Breast epithelium (tissue), 4 donors: Measurements from ENCODE around the gene OOSP3. TPM values are rescaled to one million over a fixed set of nuclear protein-coding genes. Genes with fewer than 3 reads are reported as not detected.

Source experiments
- DNase-seq, 2 donors: peaks; one replicate each; pipeline ENCODE4 v3.0.0-alpha.2; 2019; ENCODE audit warnings: low spot score in 2 of 2
- H3K27ac ChIP-seq, 2 donors: fragments of 200-600 bp; sonication (generic) in 1 of 2; one replicate each; pipeline ENCODE4 v1.5.1; 2016 to 2019; ENCODE audit warnings: mild to moderate bottlenecking in 1 of 2
- H3K27me3 ChIP-seq, 2 donors: fragments of 200-600 bp; sonication (generic) in 1 of 2; one replicate each; pipeline versions ENCODE4 v1.5.1 to v1.6.0; 2017 to 2019; ENCODE audit warnings: control low read depth in 1 of 2, mild to moderate bottlenecking in 1 of 2
- H3K36me3 ChIP-seq: fragments of 200-600 bp; one replicate; pipeline ENCODE4 v1.5.1; 2019
- H3K4me1 ChIP-seq, 2 donors: fragments of 200-600 bp; sonication (generic); one replicate each; pipeline ENCODE4 v1.5.1; 2016 to 2019; ENCODE audit warnings: control low read depth in 1 of 2
- H3K4me3 ChIP-seq, 3 donors: fragments of 200-600 bp; sonication (generic); 1 replicate in 2 of 3; 2 replicates in 1 of 3; pipeline ENCODE4 v1.5.1; 2016 to 2019; ENCODE audit warnings: mild to moderate bottlenecking in 3 of 3, moderate library complexity in 2 of 3
- H3K9me3 ChIP-seq, 2 donors: fragments of 200-600 bp; sonication (generic) in 1 of 2; one replicate each; pipeline ENCODE4 v1.5.1; 2016 to 2019; ENCODE audit warnings: control low read depth in 1 of 2
- POLR2A ChIP-seq: fragments of 450-650 bp; IDR thresholded peaks from one replicate; pipeline ENCODE4 v1.6.1; 2016; ENCODE audit warnings: antibody characterized with exemption, mild to moderate bottlenecking, moderate library complexity
- POLR2AphosphoS5 ChIP-seq, 3 donors: sonication (generic); formaldehyde crosslinking; IDR thresholded peaks; one replicate each; pipeline ENCODE4 v1.6.1; 2017; ENCODE audit warnings: antibody characterized with exemption in 3 of 3
- intact Hi-C: fragments of 100-400 bp; cut with DNase I; formaldehyde crosslinking; loops from one replicate; pipeline ENCODE4 v1.15.1; 2023; ENCODE audit warnings: low total_unique reads
- total RNA-seq, 3 donors: library from RNA; depleted of rRNA; stranded (reverse); fragments of >200 nt; gene quantifications; one replicate each; pipeline ENCODE4 v1.1.0, GENCODE V29; 2016
- TF ChIP-seq, protein P1 (sequence below), 3 donors: fragments of 450-650 bp; IDR thresholded peaks; one replicate each; pipeline ENCODE4 v1.5.1; 2016 to 2017; ENCODE audit warnings: antibody characterized with exemption in 3 of 3, mild to moderate bottlenecking in 3 of 3, moderate library complexity in 3 of 3

OOSP3 gene
- total RNA-seq, 3 donors from 2014 or later = not detected

DNA sequence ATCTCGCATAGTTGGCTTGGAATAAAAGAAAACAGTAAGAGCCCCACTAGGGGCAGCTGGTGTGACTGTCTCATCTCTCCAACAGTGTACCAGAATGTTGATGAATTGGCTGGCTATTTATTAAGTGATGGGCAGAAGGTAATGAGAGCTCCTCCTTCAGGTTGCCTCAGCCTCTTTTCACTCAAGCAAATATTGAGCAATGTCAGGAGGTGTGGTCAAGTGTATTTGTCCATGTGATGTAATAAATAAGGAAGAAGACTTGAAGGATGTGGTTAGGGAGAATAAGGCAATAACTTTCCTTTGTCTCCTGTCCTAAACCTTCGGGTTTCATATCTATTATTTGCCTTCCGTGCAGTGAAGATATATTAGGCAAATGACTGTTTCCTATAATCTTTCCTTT, 12.2 kb upstream of the OOSP3 start, which contains the start of gene TCN1:
TSS of gene TCN1 (minus strand) at position 91 of the 400 bp plus-strand sequence. CDS start at position 74, 17 bp downstream.
- no peak for TF ChIP-seq POLR2A
- no peak for TF ChIP-seq POLR2AphosphoS5 (IDR thresholded peaks at IDR 0.05)
- TF ChIP-seq, protein P1, sequence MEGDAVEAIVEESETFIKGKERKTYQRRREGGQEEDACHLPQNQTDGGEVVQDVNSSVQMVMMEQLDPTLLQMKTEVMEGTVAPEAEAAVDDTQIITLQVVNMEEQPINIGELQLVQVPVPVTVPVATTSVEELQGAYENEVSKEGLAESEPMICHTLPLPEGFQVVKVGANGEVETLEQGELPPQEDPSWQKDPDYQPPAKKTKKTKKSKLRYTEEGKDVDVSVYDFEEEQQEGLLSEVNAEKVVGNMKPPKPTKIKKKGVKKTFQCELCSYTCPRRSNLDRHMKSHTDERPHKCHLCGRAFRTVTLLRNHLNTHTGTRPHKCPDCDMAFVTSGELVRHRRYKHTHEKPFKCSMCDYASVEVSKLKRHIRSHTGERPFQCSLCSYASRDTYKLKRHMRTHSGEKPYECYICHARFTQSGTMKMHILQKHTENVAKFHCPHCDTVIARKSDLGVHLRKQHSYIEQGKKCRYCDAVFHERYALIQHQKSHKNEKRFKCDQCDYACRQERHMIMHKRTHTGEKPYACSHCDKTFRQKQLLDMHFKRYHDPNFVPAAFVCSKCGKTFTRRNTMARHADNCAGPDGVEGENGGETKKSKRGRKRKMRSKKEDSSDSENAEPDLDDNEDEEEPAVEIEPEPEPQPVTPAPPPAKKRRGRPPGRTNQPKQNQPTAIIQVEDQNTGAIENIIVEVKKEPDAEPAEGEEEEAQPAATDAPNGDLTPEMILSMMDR (IDR thresholded peaks at IDR 0.05) = no peak
- Histone ChIP-seq H3K36me3 (no peaks in the 10 kb centered on the region), H3K4me3 (no peak within 1 kb of the TSS), H3K27me3 (no peaks in the 10 kb centered on the region), H3K27ac (peak within 1 kb of the TSS; percentile 72 to 74), H3K4me1 (no peaks in the 10 kb centered on the region), H3K9me3 (no peaks in the 10 kb centered on the region)
- intact Hi-C loops = no loop called here
- peak in 1 of 2 donors; percentile 23 for DNase-seq

DNA sequence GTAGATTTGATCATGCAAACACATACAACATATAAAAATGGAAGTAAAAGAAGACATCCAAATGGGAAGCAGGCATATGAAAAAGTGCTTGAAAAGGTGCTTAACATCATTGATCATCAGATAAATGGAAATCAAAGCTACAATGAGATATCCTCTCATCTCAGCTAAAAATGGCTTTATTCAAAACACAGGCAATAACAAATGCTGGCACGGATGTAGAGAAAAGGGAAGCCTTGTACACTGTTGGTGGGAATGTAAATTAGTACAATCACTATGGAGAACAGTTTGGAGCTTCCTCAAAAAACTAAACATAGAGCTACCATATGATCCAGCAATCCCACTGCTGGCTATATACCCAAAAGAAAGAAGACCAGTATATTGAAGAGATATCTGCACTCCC, 11.7 kb upstream of the OOSP3 start:
- no peaks in the 10 kb centered on the region for H3K27me3 ChIP-seq
- TF ChIP-seq POLR2AphosphoS5 (IDR thresholded peaks at IDR 0.05) = no peak
- TF ChIP-seq POLR2A = no peak
- TF ChIP-seq, protein P1 (IDR thresholded peaks at IDR 0.05) = no peak
- no peaks in the 10 kb centered on the region for H3K9me3 ChIP-seq
- H3K4me3 ChIP-seq = no peak overlapping the region
- intact Hi-C loops = no loop called here
- H3K27ac ChIP-seq = peak overlapping the region in 1 of 2 donors; percentile 72
- no peak for DNase-seq
- H3K4me1 ChIP-seq = no peaks in the 10 kb centered on the region
- H3K36me3 ChIP-seq = no peaks in the 10 kb centered on the region

DNA sequence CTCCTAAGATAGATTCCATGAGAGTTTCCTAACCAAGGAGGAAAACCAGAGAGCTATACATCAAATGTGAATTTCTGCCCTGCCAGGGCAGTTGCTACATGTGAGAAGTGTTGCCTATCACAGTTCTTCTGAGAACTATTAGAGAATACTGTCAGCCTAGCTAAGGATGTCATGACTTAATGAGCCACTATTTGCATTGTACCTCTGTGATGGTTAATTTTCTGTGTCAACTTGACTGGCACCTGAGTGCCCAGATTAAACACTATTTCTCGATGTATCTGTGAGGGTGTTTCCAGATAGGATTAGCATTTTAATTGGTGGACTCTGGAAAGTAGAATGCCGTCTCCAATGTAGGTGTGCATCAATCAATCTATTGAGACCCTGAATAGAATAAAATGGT, 10.6 kb upstream of the OOSP3 start:
- no peak for DNase-seq
- intact Hi-C loops = no loop called here
- H3K27ac ChIP-seq = no peak overlapping the region
- TF ChIP-seq POLR2A = no peak
- TF ChIP-seq, protein P1 (IDR thresholded peaks at IDR 0.05) = no peak
- no peak for TF ChIP-seq POLR2AphosphoS5 (IDR thresholded peaks at IDR 0.05)
- no peak overlapping the region for H3K4me3 ChIP-seq
- H3K4me1 ChIP-seq = no peaks in the 10 kb centered on the region
- H3K36me3 ChIP-seq = no peaks in the 10 kb centered on the region
- no peaks in the 10 kb centered on the region for H3K27me3 ChIP-seq
- H3K9me3 ChIP-seq = no peaks in the 10 kb centered on the region

DNA sequence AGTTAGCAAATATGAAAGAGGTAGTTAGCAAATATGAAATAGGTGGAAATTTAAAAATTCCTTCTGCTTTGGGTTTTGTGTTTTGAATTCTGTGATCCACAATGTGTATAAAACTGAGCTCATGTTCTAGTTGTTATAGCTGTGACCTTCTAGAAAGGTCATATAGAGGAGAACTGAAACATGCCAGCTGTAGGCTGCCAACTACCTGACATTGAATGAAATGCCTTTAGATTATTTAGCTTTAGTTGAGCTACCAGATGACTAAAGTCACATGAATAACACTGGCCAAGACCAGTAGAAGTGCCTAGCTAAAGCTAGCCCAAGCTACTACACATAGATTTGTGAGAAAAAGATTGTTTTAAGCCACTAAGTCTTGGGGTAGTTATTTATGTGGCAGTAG, 6.5 kb upstream of the OOSP3 start:
- Histone ChIP-seq H3K36me3 (no peaks in the 10 kb centered on the region), H3K27me3 (no peaks in the 10 kb centered on the region), H3K9me3 (no peaks in the 10 kb centered on the region), H3K4me1 (no peaks in the 10 kb centered on the region), H3K4me3 (no peak overlapping the region), H3K27ac (no peak overlapping the region)
- no peak for DNase-seq
- intact Hi-C loops = no loop called here
- TF ChIP-seq, protein P1 (IDR thresholded peaks at IDR 0.05) = no peak
- no peak for TF ChIP-seq POLR2AphosphoS5 (IDR thresholded peaks at IDR 0.05)
- TF ChIP-seq POLR2A = no peak

DNA sequence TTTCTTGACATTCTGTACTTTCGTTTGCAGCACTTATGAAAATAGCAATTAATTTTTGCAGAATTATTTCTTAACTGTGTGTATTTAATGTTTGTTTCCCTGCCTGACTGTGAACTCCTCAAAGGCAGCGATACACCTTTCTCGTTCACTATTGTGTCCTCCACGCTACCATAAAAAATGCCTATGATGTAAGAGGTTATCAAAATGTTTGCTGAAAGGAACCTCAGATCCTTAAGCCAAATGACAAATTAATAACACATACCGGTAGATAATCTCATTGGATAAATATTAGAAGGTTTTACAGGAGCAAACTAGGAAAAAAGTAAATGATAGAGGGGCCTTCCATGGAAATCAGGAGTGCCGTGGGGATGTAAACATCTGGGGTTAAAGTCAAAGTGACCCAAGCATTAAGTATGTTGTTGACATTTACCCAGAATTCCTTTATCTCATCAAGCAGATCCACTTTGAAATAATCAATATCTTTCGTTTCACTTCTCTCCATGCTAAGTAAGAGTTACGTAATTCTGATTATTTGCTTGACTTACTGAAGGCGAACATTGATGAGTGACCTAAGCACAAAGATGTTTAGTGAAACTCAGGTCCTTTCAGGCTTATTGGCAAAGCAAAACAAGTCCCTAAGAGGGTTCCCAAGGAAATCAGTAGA, 2.6 kb upstream of the OOSP3 start:
- intact Hi-C loops = no loop called here
- TF ChIP-seq, protein P1 (IDR thresholded peaks at IDR 0.05) = no peak
- no peak for TF ChIP-seq POLR2A
- DNase-seq = no peak
- Histone ChIP-seq H3K36me3 (no peaks in the 10 kb centered on the region), H3K4me1 (no peaks in the 10 kb centered on the region), H3K4me3 (no peak overlapping the region), H3K27ac (no peak overlapping the region), H3K27me3 (no peaks in the 10 kb centered on the region), H3K9me3 (no peaks in the 10 kb centered on the region)
